Inflammatory macrophage treated with lipopolysaccharide for 4 hours (primary cell): Measurements from ENCODE around the gene AFF3.

Source experiments
- DNase-seq: peaks from one replicate; pipeline ENCODE4 v3.0.0-alpha.2; 2020

AFF3 gene

GRCh38 chr2:100002059-100002458 is 140.3 kb downstream of the AFF3 start:
- no peak for DNase-seq

GRCh38 chr2:100000915-100001707 is 141.3 kb downstream of the AFF3 start:
- DNase-seq, result no peak

GRCh38 chr2:99998651-99999320 is 143.6 kb downstream of the AFF3 start:
- no peak for DNase-seq

DNA sequence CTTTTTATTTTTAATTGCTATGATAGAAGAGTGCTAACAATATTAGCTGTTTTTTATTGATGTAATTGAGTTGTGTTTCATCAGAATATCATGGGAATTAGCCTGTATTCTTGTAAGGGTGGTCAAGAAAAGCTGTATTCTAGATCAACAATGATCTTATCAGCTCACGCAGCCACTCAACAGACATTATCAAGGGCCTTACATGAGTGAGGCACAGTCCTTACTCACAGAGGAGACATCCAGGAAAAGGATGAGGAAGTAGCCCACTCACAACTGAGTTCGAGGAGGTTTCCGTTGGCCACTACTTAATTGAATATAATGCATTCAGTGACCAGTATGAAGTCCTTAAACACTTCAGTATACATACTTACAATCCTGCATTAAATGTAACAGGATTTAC is 152.5 kb downstream of the AFF3 start:
- no peak for DNase-seq

GRCh38 chr2:99988599-99988998 is 153.8 kb downstream of the AFF3 start:
- DNase-seq, result no peak

GRCh38 chr2:99987160-99987559 is 155.2 kb downstream of the AFF3 start:
- no peak for DNase-seq

DNA sequence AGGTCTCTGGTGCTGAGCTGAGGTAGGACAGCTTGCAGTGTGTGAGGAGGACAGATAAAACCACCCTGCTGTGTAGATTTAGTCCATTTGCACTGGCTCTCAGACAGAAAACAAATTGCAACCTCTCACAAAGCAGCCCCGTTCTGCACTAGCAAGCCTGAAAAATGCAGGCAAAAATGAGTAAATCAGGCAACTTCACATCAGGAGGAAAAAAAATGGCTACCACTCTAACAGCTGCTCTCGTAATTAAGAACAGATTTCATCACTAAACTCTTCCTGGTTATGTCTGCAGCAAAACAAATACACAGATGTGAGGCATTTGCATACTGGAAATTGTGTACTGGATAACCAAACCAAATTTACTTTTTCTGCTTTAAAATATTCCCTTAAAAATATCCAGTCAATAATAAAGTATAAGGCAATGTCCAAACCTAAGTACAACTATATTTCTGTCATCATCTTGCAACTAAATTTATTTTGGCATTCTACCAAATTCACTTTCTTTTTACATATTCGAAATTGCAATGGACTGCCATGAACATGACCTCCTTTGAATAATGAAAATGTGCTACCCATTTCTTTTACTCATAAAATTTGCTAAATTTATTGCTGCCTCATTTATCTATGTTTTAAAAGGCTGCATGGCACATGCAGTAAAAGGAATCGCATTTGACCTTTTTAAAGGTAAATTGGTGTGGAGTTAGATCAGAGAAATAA is 157.4 kb downstream of the AFF3 start:
- no peak for DNase-seq

DNA sequence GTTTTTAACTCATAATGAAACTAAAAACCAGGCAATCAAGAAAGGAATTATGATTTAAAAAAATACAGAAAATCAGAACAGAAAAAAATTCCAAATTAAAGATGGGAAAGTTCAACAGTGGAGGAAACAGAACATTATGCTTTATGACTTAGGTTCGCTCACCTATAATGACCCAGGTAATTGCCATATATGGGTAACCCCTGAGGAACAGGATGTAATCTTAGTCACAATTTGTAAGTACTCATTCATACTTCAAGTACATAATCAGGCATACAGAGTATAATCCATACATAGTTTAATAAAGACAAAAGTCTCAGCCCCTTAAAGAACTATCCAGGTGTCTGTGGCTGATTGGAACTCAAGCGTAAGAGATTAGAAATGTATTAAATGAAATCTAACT is 159.6 kb downstream of the AFF3 start:
- DNase-seq, result no peak

DNA sequence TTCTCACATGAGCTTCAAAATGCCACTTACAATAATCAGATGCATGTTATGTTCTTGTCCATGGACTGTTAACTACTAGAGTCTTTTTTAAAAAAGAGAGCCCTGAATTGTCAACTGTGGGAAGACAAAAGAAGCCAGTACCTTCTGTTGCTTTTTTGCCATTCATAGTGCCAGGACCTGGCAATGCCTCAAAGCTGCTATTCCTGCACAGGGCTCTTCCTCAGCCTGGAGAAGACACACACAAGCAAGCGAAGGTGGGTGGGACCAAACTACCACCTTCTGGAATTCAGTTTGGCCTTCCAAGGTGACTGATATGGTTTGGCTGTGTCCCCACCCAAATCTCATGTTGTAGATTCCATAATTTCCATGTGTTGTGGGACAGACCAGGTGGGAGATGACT is 160.6 kb downstream of the AFF3 start:
- no peak for DNase-seq

DNA sequence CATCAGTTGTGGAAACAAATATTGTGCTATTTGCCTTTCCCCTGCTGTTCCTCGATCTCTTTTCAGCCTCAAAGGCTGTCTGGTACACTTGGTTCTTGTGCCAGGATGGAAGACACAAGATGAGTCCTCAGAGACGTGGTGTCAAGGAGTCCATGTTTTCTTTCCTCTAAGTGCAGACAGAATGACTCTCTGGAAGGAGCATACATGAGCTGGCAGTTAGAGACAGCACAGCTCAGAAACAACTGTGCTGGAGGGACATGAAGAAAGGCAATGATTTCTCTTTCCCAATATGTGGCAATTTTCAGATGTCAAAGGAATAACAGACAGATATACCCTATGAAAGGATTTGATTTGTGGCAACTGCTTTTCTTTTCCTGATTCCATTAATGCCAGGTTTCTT is 162.2 kb downstream of the AFF3 start:
- no peak for DNase-seq

- no peak for DNase-seq
Observed at GRCh38 chr2:99977966-99978365, 164.4 kb downstream of the AFF3 start.

- no peak for DNase-seq
Observed at GRCh38 chr2:99975386-99975785, 167.0 kb downstream of the AFF3 start.

DNA sequence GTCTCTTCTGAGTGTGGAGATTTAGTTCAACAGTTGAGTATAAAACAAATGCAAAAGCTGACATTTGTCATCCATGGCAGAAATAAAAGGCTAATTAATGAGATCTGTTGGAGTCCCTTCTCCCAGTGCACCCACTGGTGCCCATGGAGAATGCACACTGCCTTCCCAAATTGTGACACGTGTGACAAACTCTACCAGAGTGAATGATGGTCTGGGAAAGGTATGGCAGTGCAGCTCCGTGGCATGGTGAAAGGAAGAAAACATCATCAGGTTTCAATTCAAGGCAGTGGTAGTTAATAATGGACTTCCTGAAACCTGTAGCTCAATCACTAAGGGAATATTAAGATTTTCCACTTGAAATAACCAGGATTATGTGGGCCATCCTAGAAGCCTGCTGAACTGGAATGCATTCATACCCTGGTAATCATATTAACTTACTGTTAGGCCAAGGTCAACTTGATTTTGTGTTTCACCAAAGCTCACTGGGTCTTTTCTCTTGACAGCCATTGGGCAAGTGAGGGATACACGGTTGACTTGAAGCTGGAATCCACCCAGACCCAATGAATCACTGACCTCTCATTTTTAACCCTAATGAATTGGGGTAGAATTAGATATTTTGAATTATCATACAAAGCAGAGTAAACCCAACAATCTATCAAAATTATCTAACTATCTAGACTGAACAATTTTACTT is 167.6 kb downstream of the AFF3 start:
- no peak for DNase-seq

- DNase-seq, result no peak
Observed at GRCh38 chr2:99974275-99974674, 168.1 kb downstream of the AFF3 start.

DNA sequence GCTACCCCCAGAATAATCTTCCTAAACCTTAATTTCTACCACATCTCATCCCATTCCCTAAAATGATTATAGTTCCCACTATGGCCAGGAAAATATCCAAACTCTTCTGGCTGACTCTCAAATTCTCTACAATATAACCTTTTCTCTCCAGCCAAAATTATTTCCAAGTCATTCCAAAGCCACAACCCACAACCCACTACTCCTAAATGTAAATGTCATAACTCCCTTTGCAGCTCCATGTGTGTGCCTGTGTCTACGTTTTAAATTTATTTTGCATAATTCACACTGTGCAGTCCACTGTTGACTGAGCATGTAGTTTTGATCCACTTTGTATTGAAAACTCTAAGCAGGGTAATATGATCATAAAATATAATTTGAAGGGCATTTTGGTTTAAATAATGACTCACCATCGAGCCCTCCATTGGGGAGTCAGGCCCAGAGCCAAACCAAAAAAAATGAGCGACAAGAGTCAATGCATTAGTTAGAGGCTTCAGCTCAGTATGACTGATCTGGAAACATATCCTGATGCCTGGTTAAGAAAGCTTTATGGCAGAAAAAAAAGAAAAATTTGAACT is 171.0 kb downstream of the AFF3 start:
- no peak for DNase-seq

- peak; percentile 47 for DNase-seq
Observed at GRCh38 chr2:99970292-99970868, 172.0 kb downstream of the AFF3 start.

DNA sequence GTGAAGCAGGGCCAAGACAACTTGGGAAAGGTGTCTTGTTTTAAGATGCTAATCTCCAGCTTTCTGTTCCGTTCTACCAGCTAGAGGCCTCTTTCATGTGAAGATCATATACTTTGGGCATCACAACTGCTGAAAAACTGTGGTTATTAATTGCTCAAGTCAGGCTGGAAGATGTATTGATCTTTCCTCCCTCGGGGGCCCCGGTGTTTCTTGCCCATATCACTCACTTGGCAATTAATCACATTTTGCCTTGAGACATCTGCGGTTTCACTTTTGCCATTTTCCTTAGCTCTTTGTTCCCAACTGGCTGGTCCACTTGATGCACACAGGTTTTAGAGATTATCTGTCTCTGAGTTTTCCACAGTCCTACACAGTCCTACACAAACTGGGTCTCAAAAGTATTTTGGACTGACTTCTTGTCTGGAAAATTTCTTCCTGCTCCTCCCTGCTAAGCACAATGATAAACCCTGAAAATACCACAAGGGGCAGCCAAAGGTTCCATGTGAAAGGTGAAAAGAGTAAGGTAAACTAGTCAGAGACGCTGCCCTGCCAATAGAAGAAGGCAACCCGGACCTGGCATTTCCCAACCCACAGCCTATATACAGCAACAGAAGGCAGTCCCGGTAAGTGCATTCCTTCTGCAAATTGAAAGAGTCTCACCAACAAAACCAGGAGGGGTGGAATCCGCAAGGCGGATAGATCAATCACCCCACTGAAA is 181.0 kb downstream of the AFF3 start:
- no peak for DNase-seq

- DNase-seq, result no peak
Observed at GRCh38 chr2:99960790-99961189, 181.6 kb downstream of the AFF3 start.

DNA sequence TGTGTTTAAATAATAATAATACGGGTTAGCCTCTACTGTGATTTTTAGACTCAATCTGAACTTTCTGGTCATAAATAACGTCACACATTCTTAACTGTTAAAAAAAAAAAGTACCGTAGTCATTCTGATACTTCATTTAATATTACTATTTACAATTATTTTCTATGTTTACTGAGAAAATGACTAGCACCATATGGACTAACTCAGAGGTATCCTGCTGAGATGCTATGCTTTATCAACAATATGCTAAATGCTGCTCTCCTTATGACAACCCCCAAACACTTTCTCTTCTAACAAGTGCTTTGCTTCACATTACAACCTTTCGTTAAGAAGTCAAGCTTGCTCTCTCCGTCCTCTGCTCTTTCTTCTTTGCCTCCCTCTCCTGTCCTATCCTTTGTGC is 182.1 kb downstream of the AFF3 start:
- DNase-seq, result no peak

DNA sequence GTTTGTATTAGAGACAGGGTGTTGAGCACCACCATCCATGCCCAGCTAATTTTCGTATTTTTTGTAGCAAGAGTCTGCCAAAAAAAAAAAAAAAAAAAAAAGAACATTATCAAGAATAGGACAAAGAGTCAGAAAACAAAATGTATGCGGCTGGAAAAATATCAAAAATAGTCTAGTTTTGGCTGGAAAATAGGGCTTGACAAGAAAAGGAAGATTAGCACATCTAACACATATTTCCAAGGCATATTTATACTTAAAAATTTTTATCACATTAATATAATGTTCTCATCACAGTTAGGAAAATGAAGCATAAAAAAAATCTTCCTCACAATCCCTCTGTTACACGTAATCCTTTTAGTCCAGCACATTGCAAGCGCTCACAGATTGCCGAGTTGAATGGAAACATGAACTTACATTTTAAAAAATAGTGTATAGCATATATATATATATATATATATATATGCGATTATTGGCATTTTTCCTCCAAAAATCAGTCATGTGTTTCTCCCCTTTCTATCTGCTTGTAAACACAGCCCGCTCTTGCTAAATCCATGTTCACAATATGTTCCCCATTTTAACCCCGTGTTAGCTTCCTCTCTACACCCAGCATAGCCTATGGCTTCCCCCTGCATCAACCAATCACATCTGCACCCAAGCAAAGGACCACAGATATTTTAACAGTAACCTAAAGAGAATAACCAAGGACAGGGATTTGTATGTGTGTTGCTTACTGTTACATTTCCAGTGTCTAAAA is 183.0 kb downstream of the AFF3 start:
- DNase-seq, result no peak
